NCI-H748 (cell line): ENCODE results near the gene RASA3.
A peak's percentile ranks its signal among the peaks of the same experiment; 100 is the strongest.
"Not testable (repeated sequence)": the region's sequence is repeated elsewhere in the genome, so short reads cannot be mapped to it uniquely, and the experiment has no call there.

Experiments used
- DNase-seq: peaks from one replicate; lab custom pipeline; 2025; ENCODE audit not compliant: unreplicated experiment; lab: John Stamatoyannopoulos, UW

Gene RASA3, protein sequence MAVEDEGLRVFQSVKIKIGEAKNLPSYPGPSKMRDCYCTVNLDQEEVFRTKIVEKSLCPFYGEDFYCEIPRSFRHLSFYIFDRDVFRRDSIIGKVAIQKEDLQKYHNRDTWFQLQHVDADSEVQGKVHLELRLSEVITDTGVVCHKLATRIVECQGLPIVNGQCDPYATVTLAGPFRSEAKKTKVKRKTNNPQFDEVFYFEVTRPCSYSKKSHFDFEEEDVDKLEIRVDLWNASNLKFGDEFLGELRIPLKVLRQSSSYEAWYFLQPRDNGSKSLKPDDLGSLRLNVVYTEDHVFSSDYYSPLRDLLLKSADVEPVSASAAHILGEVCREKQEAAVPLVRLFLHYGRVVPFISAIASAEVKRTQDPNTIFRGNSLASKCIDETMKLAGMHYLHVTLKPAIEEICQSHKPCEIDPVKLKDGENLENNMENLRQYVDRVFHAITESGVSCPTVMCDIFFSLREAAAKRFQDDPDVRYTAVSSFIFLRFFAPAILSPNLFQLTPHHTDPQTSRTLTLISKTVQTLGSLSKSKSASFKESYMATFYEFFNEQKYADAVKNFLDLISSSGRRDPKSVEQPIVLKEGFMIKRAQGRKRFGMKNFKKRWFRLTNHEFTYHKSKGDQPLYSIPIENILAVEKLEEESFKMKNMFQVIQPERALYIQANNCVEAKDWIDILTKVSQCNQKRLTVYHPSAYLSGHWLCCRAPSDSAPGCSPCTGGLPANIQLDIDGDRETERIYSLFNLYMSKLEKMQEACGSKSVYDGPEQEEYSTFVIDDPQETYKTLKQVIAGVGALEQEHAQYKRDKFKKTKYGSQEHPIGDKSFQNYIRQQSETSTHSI

DNA sequence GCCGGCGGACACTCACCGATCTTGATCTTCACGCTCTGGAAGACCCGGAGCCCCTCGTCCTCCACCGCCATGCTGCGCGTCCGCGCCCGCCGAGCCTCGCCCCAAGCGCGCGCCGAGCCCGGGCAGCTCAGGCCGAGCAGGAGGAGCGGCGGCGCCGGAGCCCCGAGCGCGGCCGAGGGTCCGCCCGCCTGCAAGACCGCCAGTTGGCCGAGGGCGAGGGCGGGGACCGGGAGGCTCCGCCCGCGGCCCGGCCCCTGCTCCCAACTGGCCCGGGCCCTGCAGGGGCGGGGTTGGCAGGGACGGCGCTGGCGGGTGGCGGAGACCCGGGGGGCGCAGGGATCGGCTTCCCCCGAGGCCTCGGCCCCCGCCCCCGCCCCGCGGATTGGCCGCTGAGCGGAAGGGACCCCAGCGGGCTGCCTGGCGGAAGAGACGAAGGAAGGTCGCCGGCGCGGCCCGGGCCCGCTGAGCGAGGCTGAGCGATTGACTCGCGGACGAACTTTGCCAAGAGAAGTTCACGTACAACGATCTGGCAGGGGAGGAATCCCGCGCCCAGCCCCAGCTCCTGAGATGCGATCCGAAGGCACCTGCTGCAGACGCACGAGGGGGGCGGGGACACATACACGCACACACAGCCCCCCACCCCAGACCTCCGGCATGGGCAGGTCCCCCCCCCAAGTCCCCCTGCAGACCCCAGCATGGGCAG lies at the start of gene RASA3:
RASA3 (minus strand) TSS at position 205 of the 703 bp plus-strand sequence; CDS start at position 71, 134 bp downstream.
- DNase-seq, result peak; percentile 90

DNA sequence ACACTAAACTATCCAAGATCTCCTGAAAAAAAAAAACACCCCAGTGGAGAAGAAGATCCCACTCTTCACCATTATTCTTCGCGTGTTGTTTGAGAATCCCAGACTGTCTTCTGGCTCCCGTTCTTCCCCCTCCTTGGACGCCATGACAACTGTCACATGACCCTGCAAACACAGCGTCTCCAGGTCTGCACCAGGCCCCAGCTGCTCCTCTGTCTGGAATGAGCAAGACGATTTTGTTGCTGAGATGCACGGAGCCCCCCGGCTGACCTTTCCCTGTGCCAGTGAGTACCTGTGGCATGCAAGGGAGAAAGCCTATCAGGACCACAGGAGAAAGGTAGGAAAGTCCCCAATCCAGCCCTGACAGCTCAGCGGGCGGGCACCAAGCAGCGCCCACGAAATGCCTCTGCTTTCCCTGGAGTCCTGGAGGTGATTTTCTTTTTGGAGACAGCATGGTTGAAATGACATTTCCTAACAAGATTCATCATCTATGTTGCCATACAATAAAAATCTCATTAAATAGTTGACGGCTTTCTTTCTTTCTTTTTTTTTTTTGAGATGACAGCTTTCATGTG lies 46.8 kb upstream of the RASA3 start, which contains the start of gene CFAP97D2:
CFAP97D2 (plus strand) TSS at position 171 of the 572 bp plus-strand sequence; CDS start at position 245, 74 bp downstream.
- no peak for DNase-seq

DNA sequence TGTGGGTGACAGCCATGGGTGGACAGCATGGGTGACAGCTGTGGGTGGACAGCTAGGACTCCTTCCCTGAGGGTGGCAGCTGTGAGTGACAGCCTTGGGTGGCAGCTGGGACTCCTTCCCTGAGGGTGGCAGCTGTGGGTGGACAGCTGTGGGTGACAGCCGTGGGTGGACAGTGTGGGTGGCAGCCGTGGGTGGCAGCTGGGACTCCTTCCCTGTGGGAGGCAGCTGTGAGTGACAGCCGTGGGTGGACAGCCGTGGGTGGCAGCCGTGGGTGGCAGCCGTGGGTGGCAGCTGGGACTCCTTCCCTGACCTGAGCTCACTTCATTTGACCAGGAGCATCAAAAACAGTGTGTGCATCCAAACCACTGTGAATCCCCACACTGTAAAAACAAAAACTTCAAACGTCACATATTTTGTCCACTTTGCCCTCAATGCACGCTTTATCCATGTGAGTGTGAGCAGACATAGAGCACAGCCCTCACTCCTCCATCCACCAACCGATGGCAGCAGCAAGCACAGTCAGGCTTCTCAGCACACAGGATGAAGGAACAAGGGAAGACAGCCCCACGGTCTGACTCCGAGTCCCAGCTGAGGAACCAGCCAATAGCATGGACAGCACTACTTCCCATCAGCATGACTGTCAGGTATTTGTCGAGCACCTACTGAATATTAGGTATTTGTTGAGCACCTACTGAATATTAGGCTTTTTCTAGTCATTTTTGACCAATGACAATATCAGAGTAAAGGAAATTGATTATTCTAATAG lies 45.0 kb upstream of the RASA3 start:
- DNase-seq, result no peak

DNA sequence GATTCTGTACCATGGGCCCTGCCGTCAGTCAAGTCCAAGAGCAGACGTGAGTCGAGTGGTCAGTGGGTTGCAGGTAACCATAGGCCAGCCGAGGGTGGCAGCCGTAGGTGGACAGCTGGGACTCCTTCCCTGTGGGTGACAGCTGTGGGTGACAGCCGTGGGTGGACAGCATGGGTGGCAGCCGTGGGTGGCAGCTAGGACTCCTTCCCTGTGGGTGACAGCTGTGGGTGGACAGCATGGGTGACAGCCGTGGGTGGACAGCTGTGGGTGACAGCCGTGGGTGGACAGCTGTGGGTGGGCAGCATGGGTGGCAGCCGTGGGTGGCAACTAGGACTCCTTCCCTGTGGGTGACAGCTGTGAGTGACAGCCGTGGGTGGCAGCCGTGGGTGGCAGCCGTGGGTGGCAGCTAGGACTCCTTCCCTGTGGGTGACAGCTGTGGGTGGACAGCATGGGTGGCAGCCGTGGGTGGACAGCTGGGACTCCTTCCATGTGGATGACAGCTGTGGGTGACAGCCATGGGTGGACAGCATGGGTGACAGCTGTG lies 44.0 kb upstream of the RASA3 start:
- not testable (repeated sequence) for DNase-seq

DNA sequence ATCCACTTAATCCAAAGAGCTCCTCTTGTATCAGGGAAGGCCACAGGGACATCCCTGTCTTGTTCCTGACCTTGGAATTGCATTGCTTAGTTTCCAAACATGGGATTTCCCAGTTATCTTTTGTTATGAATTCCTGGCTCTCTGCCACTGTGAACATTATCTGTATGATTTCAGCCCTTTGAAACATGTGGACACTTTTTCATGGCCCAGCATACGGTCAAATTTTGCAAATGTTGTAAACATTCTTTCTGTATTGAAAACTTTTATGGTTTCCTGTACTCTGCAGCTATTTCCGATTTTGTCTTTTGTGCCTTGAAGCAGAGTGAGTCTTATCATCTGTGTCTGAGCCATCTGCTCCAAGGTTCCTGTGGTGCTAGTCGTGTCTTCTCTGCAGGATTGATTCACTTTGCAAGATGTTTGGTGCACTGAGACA lies 42.1 kb upstream of the RASA3 start:
- no peak for DNase-seq

DNA sequence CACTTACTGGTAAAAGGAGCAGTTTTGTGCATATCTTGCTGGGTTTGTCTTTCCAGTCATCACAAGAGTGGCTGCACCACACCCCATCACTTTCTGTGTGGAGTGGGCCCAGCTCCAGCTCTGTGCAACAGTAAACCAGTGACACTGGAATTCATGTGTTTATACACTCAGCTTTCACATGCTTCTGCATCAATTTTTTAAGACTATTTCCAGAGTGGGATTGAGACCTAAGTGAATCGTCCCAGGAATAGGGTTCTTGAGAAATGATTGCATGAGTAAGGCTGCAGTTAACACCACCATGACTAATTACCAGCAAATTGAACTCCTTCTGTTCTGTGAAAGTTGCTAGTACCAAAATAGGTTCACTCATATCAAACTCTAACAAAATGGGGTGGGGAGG lies 41.3 kb upstream of the RASA3 start:
- no peak for DNase-seq

DNA sequence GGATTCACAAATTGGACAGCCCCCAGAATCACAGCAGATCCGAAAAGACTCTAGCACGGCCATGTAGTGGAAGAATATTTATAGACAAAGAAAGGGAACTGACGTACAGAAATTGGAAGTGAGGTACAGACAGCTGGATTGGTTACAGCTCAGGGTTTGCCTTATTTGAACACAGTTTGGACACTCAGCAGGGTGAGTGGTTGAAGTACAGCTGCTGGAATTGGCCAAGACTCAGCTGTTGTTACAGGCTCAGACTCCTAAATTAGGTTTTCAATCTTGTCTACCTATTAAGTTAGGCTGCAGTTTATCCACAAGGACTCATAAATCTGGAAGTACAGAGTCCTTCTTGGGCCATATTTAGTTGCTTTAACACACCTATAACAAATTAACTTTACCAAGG lies 40.8 kb upstream of the RASA3 start:
- no peak for DNase-seq

DNA sequence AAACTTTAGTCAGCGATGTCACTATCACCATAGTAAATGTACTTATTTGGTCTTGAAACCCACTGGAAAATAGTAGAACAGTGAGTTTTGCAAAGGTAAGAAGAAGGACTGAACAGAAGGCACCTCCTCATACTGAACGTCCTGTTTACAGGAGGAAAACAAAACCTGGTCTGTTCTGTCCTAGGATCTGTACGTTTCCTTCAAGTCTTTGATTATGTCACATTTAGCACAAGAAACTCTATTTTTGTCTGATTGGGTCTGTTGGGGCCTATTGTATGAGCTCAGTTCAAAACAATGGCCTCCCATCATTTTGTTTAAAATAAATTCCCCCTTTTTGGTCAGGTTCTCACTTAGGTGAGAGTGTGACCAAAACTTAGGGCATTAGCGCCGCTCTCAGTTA lies 35.5 kb upstream of the RASA3 start:
- no peak for DNase-seq

DNA sequence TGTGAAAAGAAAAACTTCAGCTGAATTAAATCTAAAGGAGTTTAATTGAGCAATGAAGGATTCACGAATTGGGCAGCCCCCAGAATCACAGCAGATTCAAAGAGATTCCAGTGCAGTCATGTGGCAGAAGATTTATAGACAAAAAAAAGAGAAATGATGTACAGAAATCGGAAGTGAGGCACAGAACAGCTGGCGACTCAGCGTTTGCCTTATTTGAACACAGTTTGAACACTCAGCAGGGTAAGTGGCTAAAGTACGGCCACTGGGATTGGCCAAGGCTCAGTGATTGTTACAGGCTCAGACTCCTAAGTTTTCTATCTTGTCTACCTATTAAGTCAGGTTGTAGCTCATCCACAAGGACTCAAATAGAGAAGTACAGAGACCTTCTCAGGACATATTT lies 35.0 kb upstream of the RASA3 start:
- no peak for DNase-seq

DNA sequence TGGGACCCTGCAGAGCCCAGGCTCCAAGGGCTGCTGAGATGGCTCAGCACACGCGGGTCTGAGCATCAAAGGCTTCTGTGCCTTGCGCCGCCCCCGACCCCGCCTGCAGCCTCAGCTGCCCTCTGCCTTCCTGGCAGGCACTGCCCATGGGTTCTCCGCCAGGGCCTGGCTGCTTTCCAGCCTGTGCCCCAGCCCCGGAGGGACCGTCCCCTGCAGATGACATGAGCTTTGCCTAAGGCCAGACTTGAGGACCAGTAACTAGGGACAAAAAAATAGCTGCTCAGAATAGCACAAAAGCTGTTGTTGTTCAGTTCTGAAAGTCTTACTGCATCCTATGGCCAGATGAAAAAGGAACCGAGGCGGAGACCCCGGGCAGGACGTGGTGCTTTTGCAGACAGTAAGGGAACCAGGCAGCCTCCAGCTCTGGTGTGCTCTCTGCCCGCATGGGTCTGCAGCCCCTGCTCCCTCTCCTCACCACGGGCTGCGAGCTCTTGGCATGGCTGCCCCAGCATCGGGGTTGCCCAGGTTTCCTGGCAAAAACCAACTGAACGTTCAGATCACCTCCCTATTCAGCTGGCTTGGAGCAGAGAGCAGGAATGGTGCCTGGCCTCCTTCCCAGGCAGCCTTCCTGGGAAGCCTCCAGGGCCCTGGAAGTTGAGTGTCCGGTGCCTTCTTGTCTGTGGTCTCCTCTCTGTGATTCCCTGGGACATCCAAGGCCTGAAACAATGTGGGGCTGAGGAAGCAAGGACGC lies 34.1 kb upstream of the RASA3 start:
- no peak for DNase-seq

DNA sequence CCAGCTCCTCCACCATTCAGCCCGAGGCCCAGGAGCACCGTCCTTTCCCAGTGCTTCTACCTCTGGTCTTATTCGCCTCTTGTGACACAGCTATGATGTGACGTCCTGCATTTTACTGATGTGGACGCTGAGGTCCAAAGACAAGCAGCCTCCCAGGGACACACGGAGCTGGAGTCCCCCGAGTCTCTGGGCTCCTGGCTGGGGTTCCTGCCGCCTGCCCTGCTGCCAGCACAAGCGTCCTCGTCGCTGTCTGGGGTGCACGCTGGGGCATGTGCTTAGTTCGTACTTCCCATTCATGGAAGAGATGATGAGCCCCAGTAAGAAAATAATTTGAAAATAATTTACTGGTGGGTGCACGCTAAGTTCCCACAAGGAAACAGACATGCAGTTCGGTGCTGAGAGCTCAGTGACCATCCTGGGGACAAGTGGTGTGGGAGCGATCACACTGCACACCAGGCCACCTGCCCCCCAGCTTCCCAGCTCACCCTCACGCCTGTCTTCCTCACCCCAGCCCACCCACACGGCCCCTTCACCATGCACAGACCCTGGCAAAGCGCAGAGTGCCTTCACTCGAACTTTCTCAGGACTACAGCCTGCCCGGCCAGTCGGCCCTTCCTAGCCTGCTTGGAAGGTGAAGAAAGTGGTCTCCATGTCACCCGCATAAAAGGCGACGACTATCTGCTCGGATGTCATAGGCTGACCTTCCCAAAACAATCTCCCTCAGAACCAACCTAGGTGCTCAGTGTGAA lies 32.4 kb upstream of the RASA3 start:
- no peak for DNase-seq

DNA sequence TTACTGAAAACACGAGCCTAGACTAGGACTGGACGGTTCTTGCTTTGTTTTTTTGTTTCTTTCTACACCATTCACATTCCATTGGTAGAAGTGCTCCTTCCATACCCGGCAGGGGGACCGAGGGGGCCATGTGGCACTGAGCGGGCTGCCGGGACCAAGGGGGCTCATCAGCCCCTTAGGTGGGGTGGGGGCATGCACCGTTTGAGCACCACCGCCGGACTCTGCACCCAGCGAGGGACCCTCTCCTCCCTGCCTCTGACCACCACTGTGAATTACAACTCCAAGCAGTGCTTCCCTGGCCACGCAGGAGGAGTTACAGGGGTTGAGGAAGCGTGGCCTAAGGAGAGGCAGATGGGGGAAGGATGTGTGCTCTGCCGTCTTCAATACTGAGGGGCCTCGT lies 31.6 kb upstream of the RASA3 start:
- no peak for DNase-seq

DNA sequence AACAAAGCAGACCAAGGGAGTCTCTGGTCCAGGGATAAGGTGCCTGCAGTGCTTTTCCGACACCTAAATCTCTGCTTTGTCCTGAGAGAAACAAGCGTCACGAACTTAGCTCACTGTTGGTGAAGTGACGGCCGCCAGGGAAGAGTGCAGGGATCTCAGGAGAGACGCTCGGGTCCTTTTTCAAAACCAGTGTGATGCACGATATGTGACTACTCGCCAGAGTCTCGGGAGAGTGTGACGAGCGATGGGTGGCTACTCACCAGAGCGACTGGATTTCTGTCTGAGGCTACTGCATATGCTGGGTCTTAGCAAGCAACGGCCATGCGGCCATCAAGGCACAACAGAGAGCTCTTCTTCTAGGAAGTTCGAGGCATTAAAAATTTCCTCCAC lies 30.1 kb upstream of the RASA3 start:
- no peak for DNase-seq

DNA sequence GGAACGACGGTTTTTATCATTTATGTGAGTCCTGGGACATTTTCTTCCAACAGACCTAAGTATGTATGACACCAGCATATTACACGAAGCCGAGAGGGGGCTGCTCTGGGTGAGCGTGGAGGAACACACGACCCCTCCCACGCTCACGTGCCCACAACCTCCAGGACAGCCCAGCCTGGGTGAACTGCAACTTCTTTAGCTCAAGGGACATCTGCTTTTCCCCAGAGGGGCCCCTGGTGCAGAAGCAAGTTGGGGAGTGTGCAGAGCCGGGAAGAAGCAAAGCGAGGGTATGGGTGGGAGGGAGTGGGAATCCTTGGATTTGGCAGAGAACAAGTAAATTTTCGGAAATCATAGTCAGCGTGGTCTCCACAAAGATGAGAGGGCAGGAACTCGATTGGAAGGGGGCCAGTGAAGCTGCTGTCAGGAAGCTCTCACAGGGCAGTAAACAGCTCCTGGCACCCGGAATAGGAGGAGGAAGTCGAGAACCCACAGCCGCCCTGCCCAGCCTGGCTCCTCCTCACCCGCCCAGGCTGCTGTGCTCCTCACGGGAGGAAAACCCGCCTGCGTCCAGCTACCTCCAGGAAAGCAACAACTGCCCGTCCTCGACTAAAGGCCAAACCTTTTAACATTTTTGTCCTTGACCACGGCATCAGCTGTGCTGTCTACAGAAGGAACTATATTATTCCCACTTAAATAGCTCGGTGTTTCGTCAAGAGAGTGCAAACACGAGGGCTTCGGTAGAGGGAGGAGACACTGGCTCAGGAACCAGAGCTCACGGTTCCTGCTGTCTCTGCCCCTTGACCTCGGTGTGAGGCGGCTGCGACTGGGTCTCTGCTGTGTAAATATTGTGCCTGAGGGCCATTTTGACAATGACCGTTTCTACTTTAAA lies 29.5 kb upstream of the RASA3 start:
- DNase-seq, result peak; percentile 51

DNA sequence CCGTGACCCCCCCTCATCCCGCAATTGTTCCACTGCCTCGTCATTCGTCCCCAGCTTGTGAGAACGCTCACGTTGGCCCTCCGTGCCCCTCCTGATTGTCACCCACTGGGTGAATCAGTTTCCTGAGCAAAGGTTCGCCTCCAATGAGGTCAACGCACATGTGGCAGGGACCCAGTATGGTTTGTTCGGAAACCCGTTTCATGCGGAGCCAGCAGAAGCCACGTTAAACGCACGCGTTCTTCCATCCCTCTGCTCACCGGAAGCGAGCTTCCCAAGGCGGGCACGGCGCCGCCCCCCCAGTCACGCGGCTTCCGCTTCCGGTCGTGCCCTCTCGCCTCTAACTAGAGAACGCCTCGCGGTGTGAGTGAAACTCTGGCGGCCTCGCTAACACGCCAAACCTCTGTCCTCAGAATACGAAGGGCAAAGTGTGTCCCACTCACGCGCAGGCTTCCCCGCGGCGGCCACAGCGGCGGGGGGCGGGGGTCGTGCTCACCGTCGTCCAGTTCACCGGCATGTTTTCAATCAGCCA lies 28.7 kb upstream of the RASA3 start:
- DNase-seq, result no peak

DNA sequence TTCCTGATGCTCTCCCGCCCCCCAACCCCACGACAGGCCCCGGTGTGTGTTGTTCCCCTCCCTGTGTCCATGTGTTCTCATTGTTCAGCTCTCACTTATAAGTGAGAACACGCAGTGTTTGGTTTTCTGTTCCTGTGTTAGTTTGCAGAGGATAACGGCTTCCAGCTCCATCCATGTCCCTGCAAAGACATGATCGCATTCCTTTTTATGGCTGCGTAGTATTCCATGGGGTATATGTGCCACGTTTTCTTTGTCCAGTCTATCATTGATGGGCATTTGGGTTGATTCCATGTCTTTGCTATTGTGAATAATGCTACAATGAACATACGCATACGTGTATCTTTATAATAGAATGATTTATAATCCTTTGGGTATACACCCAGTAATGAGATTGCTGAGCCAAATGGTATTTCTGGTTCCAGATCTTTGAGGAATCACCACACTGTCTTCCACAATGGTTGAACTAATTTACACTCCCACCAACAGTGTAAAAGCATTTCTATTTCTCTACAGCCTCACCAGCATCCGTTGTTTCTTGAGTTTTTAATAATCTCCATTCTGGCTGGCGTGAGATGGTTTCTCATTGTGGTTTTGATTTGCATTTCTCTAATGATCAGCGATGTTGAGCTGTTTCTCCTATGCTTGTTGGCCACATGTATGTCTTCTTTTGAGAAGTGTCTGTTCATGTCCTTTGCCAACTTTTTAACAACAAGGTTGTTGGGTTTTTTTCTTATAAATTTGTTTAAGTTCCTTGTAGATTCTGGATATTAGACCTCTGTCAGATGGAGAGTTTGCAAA lies 26.6 kb upstream of the RASA3 start:
- not testable (repeated sequence) for DNase-seq
